Measurements from ENCODE around the gene TMEM51. TPM values are rescaled to one million over a fixed set of nuclear protein-coding genes. Genes with fewer than 3 reads are reported as not detected.

The TMEM51 gene
- total and polyA plus RNA-seq, 10 of the 15 experiments (the other 5 are each of a cell fraction or from before 2014, with no cell fraction given): 0.55 to 4.8 (median 3.1) TPM

GRCh38 chr1:15124362-15125100, 29.0 kb upstream of the TMEM51 start:
- H3K27me3 ChIP-seq (replicated peaks in 1 of 2; ENCODE audit: control insufficient read depth in 2 of 2, insufficient read depth in 2 of 2, low read length in 1 of 2): no peaks in the 10 kb centered on the region; a peak in 1 of 4 replicates
- ChIA-PET RAD21 (ENCODE audit: unreplicated experiment) (interaction anchor here (0.9 kb wide), 1 partner anchor 151 kb away, joined by 3 read pairs; no protein-coding TSS in a partner anchor), SMC1A (ENCODE audit: uncharacterized antibody, unreplicated experiment) (interaction anchor here (0.8 kb wide), 1 partner anchor 181 kb away, joined by 3 read pairs; no protein-coding TSS in a partner anchor), CTCF (interaction anchor here (1.1 to 1.7 kb wide), 2 partner anchors 81 to 148 kb away, joined by 4 to 5 read pairs; no protein-coding TSS in a partner anchor), POLR2A (interaction anchor here (0.6 kb wide), 1 partner anchor 10 kb away, joined by 3 read pairs; no protein-coding TSS in a partner anchor)
- BruUV-seq (replicated peaks): no TSS peak
- no peaks in the 10 kb centered on the region for H3K4me1 ChIP-seq (ENCODE audit: control insufficient read depth, insufficient read depth, low read length)
- no peak for TF ChIP-seq EED (IDR thresholded peaks at IDR 0.05; ENCODE audit: low read depth)
- TF ChIP-seq ZNF622 (IDR thresholded peaks at IDR 0.05): no peak
- no peak for TF ChIP-seq FOS (IDR thresholded peaks at IDR 0.05; ENCODE audit: borderline replicate concordance, extremely low read depth, insufficient read length)
- no peak for TF ChIP-seq CREB1 (IDR thresholded peaks at IDR 0.05; ENCODE audit: low read depth)
- TF ChIP-seq CBX3 (IDR thresholded peaks at IDR 0.05; ENCODE audit: borderline replicate concordance, low read depth): no peak
- 52% methylated on average over 25 of the region's 25 CpGs for WGBS (ENCODE audit: insufficient coverage, insufficient replicate concordance, low lambda C conversion rate, missing lambda C conversion rate)
- H2AFZ ChIP-seq (ENCODE audit: control insufficient read depth, low read depth, low read length): no peak overlapping the region
- H3K36me3 ChIP-seq (ENCODE audit: control insufficient read depth in 2 of 2, insufficient read depth in 2 of 2, low read length in 1 of 2): no peaks in the 10 kb centered on the region
- no peaks in the 10 kb centered on the region; the same call in 2 of the 3 replicates for H3K9me3 ChIP-seq (replicated peaks; ENCODE audit: control insufficient read depth, insufficient read depth, low read length)
- no peaks in the 10 kb centered on the region; the same call in 1 of the 2 replicates for H4K20me1 ChIP-seq (ENCODE audit: control insufficient read depth, insufficient read depth)
- H3K9ac ChIP-seq (ENCODE audit: control insufficient read depth, insufficient read depth, low read length): no peak overlapping the region
- intact Hi-C loops (cut with micrococcal nuclease; ENCODE audit: unreplicated experiment): no loop called here
- H3K4me2 ChIP-seq (ENCODE audit: control insufficient read depth, insufficient read depth): no peak overlapping the region
- H3K27ac ChIP-seq (ENCODE audit: control insufficient read depth, insufficient read depth): no peak overlapping the region
- DNase-seq (ENCODE audit: low read depth, low spot score): no peak
- no peak overlapping the region for H3K4me3 ChIP-seq
- ATAC-seq: no peak
- no peaks in the 10 kb centered on the region for H3K79me2 ChIP-seq (ENCODE audit: control insufficient read depth, insufficient read depth, low read length)
- in situ Hi-C loops (cut with MboI): loop anchor here (5.0 to 10.0 kb wide), 2 partner anchors 148 to 180 kb away; no protein-coding TSS in a partner anchor
- no peak for FAIRE-seq

Measured in GM12878 (cell line).